Mesendoderm (in vitro differentiated cells): ENCODE results near the gene GBA2.

Experiments
- DNase-seq: peaks from one replicate; pipeline ENCODE4 v3.0.0; 2013
- H2AK5ac ChIP-seq: 2 replicates; pipeline ENCODE4 v1.6.1; 2013; ENCODE audit warnings: low read length, inconsistent platforms
- H2BK120ac ChIP-seq: 2 replicates; pipeline ENCODE4 v1.6.1; 2013; ENCODE audit warnings: low read depth, mild to moderate bottlenecking, low read length, moderate library complexity, mixed read lengths
- H2BK15ac ChIP-seq: replicated peaks from 2 replicates; pipeline ENCODE4 v1.6.1; 2013; ENCODE audit warnings: low read depth, mild to moderate bottlenecking, moderate library complexity
- H2BK5ac ChIP-seq: 2 replicates; pipeline ENCODE4 v1.6.1; 2013; ENCODE audit warnings: low read length, inconsistent platforms
- H3K18ac ChIP-seq: 2 replicates; pipeline ENCODE4 v1.6.1; 2013; ENCODE audit warnings: mild to moderate bottlenecking, low read length, mixed read lengths
- H3K23ac ChIP-seq: one replicate; pipeline ENCODE4 v1.6.1; 2013; ENCODE audit warnings: low read length
- H3K27ac ChIP-seq: 2 replicates; pipeline ENCODE4 v1.5.1; 2013; ENCODE audit warnings: low read depth, mild to moderate bottlenecking, inconsistent platforms, low read length, moderate library complexity
- H3K27me3 ChIP-seq: 2 replicates; pipeline ENCODE4 v1.6.1; 2013; ENCODE audit warnings: low read length, control low read depth, mild to moderate bottlenecking, inconsistent platforms; ENCODE audit not compliant: insufficient read depth, poor library complexity
- H3K36me3 ChIP-seq: 2 replicates; pipeline ENCODE4 v1.6.1; 2013; ENCODE audit warnings: low read length, inconsistent platforms; ENCODE audit not compliant: control insufficient read depth, insufficient read depth
- H3K4ac ChIP-seq: one replicate; pipeline ENCODE4 v1.6.1; 2013; ENCODE audit warnings: low read depth, mild to moderate bottlenecking, low read length, moderate library complexity
- H3K4me1 ChIP-seq: 2 replicates; pipeline ENCODE4 v1.6.1; 2013; ENCODE audit warnings: low read depth, low read length, inconsistent platforms; ENCODE audit not compliant: control insufficient read depth
- H3K4me2 ChIP-seq: 2 replicates; pipeline ENCODE4 v1.6.1; 2013; ENCODE audit warnings: low read length
- H3K4me3 ChIP-seq: 2 replicates; pipeline ENCODE4 v1.5.1; 2013; ENCODE audit warnings: mild to moderate bottlenecking, low read length
- H3K56ac ChIP-seq: one replicate; pipeline ENCODE4 v1.6.1; 2013; ENCODE audit warnings: low read length
- H3K79me1 ChIP-seq: 2 replicates; pipeline ENCODE4 v1.6.1; 2013; ENCODE audit warnings: low read length, inconsistent platforms
- H3K79me2 ChIP-seq: 2 replicates; pipeline ENCODE4 v1.6.1; 2013; ENCODE audit warnings: mild to moderate bottlenecking, low read length; ENCODE audit not compliant: control insufficient read depth, insufficient read depth
- H3K9ac ChIP-seq: 2 replicates; pipeline ENCODE4 v1.6.1; 2013; ENCODE audit warnings: low read length, inconsistent platforms
- H4K5ac ChIP-seq: one replicate; pipeline ENCODE4 v1.6.1; 2013; ENCODE audit warnings: low read length
- H4K8ac ChIP-seq: one replicate; pipeline ENCODE4 v1.6.1; 2013; ENCODE audit warnings: low read depth, mild to moderate bottlenecking, control low read depth, low read length, moderate library complexity
- WGBS: extraction: QIAGEN DNeasy Blood & Tissue Kit; methylation state at CpG from one replicate; pipeline ENCODE4 v1.1.7; 2013; ENCODE audit warnings: low lambda C conversion rate, missing lambda C conversion rate; ENCODE audit not compliant: insufficient coverage; ENCODE audit errors: extremely low coverage; 5-methylcytosine and 5-hydroxymethylcytosine counted together

The GBA2 gene

GRCh38 chr9:35763181-35763580, 14.2 kb upstream of the GBA2 start:
- Histone ChIP-seq H2BK120ac (no peak overlapping the region), H3K56ac (no peak overlapping the region), H3K36me3 (no peaks in the 10 kb centered on the region), H3K4ac (no peak overlapping the region), H3K9ac (no peak overlapping the region), H3K4me2 (no peak overlapping the region), H2BK5ac (no peak overlapping the region), H3K27ac (no peak overlapping the region), H3K18ac (no peak overlapping the region), H3K79me2 (no peaks in the 10 kb centered on the region), H3K79me1 (no peaks in the 10 kb centered on the region), H3K27me3 (no peaks in the 10 kb centered on the region), H2BK15ac (no peak overlapping the region), H4K8ac (no peak overlapping the region), H4K5ac (no peak overlapping the region), H3K4me1 (no peaks in the 10 kb centered on the region), H2AK5ac (no peak overlapping the region), H3K4me3 (no peak overlapping the region), H3K23ac (no peak overlapping the region)
- WGBS: no CpG with 5 or more reads among the region's 2 CpGs
- no peak for DNase-seq

GRCh38 chr9:35760651-35761050, 11.6 kb upstream of the GBA2 start:
- Histone ChIP-seq H2BK5ac (no peak overlapping the region), H2BK15ac (no peak overlapping the region), H3K9ac (no peak overlapping the region), H4K8ac (no peak overlapping the region), H3K4me1 (no peaks in the 10 kb centered on the region), H3K4ac (no peak overlapping the region), H3K27me3 (no peaks in the 10 kb centered on the region), H3K79me2 (no peaks in the 10 kb centered on the region), H3K36me3 (no peaks in the 10 kb centered on the region), H3K23ac (no peak overlapping the region), H3K56ac (no peak overlapping the region), H3K4me2 (no peak overlapping the region), H3K18ac (no peak overlapping the region), H2AK5ac (no peak overlapping the region), H3K79me1 (no peaks in the 10 kb centered on the region), H4K5ac (no peak overlapping the region), H3K27ac (no peak overlapping the region), H2BK120ac (no peak overlapping the region), H3K4me3 (no peak overlapping the region)
- WGBS: no CpG with 5 or more reads among the region's 2 CpGs
- DNase-seq: no peak

- Histone ChIP-seq H3K27ac (no peak overlapping the region), H4K8ac (no peak overlapping the region), H4K5ac (no peak overlapping the region), H3K4me2 (no peak overlapping the region), H3K9ac (no peak overlapping the region), H3K79me1 (no peaks in the 10 kb centered on the region), H2BK15ac (no peak overlapping the region), H3K4me1 (no peaks in the 10 kb centered on the region), H3K36me3 (no peaks in the 10 kb centered on the region), H3K4me3 (no peak overlapping the region), H3K56ac (no peak overlapping the region), H3K18ac (no peak overlapping the region), H3K79me2 (no peaks in the 10 kb centered on the region), H2BK120ac (no peak overlapping the region), H3K23ac (no peak overlapping the region), H3K27me3 (no peaks in the 10 kb centered on the region), H3K4ac (no peak overlapping the region), H2BK5ac (no peak overlapping the region), H2AK5ac (no peak overlapping the region)
- no CpG with 5 or more reads among the region's 4 CpGs for WGBS
- no peak for DNase-seq
These were observed 10.8 kb upstream of the GBA2 start for GRCh38 chr9:35759795-35760194.

- 100% methylated on average over 1 of the region's 3 CpGs for WGBS
- Histone ChIP-seq H3K18ac (no peak overlapping the region), H3K36me3 (no peaks in the 10 kb centered on the region), H3K4me2 (no peak overlapping the region), H2BK120ac (no peak overlapping the region), H2AK5ac (no peak overlapping the region), H3K4me1 (no peaks in the 10 kb centered on the region), H3K79me2 (no peaks in the 10 kb centered on the region), H4K8ac (no peak overlapping the region), H3K23ac (no peak overlapping the region), H3K9ac (no peak overlapping the region), H3K27me3 (no peaks in the 10 kb centered on the region), H4K5ac (no peak overlapping the region), H3K79me1 (no peaks in the 10 kb centered on the region), H3K4me3 (no peak overlapping the region), H3K56ac (no peak overlapping the region), H2BK5ac (no peak overlapping the region), H3K4ac (no peak overlapping the region), H3K27ac (no peak overlapping the region), H2BK15ac (no peak overlapping the region)
- no peak for DNase-seq
These were observed 9.5 kb upstream of the GBA2 start for GRCh38 chr9:35758475-35759050.

- DNase-seq: no peak
- no peaks in the 10 kb centered on the region for H3K79me1 ChIP-seq
- no peaks in the 10 kb centered on the region for H3K4me1 ChIP-seq
- H2AK5ac ChIP-seq: no peak overlapping the region
- H3K36me3 ChIP-seq: no peaks in the 10 kb centered on the region
- peak overlapping the region; percentile 41 for H3K9ac ChIP-seq
- H4K8ac ChIP-seq: no peak overlapping the region
- H3K23ac ChIP-seq: no peak overlapping the region
- no peak overlapping the region for H3K27ac ChIP-seq
- H3K27me3 ChIP-seq: no peaks in the 10 kb centered on the region
- H2BK120ac ChIP-seq: no peak overlapping the region
- no peak overlapping the region for H3K18ac ChIP-seq
- H2BK15ac ChIP-seq: no peak overlapping the region
- H3K4me3 ChIP-seq: no peak overlapping the region
- no peak overlapping the region for H3K4me2 ChIP-seq
- H3K79me2 ChIP-seq: no peaks in the 10 kb centered on the region
- no peak overlapping the region for H4K5ac ChIP-seq
- H3K56ac ChIP-seq: peak overlapping the region; percentile 38
- no peak overlapping the region for H2BK5ac ChIP-seq
- H3K4ac ChIP-seq: no peak overlapping the region
These were observed 8.9 kb upstream of the GBA2 start for GRCh38 chr9:35757892-35758275.

- WGBS: no CpG with 5 or more reads among the region's 20 CpGs
- Histone ChIP-seq H3K18ac (peak overlapping the region; percentile 28), H3K79me2 (no peaks in the 10 kb centered on the region), H2BK5ac (peak overlapping the region; percentile 76), H2BK120ac (no peak overlapping the region), H3K4me1 (no peaks in the 10 kb centered on the region), H3K27ac (peak overlapping the region; percentile 86), H3K4me3 (peak overlapping the region; percentile 77), H3K23ac (no peak overlapping the region), H2BK15ac (no peak overlapping the region), H4K8ac (peak overlapping the region; percentile 90), H3K79me1 (no peaks in the 10 kb centered on the region), H3K27me3 (no peaks in the 10 kb centered on the region), H3K36me3 (no peaks in the 10 kb centered on the region), H3K4me2 (peak overlapping the region; percentile 91), H4K5ac (no peak overlapping the region), H2AK5ac (peak overlapping the region; percentile 19), H3K4ac (peak overlapping the region; percentile 88), H3K56ac (peak overlapping the region; percentile 95), H3K9ac (peak overlapping the region; percentile 83)
- peak; percentile 75 for DNase-seq
These were observed 8.3 kb upstream of the GBA2 start for GRCh38 chr9:35757226-35757891.
